HEK293 (cell line): Measurements from ENCODE around the gene TMEM183A.

ENCODE experiments used
- CTCF ChIP-seq: fragments of 450-650 bp; formaldehyde crosslinking; IDR thresholded peaks from 2 replicates; pipeline ENCODE4 v1.5.1; 2016; ENCODE audit warnings: missing biosample characterization, missing genetic modification characterization
- EGR2 ChIP-seq: fragments of 450-650 bp; formaldehyde crosslinking; IDR thresholded peaks from 2 replicates; pipeline ENCODE4 v1.5.1; 2016; ENCODE audit warnings: low read depth, missing biosample characterization, missing genetic modification characterization
- GLI4 ChIP-seq: fragments of 450-650 bp; formaldehyde crosslinking; IDR thresholded peaks from 2 replicates; pipeline ENCODE4 v1.5.1; 2016; ENCODE audit warnings: missing biosample characterization, missing genetic modification characterization
- MZF1 ChIP-seq: fragments of 450-650 bp; formaldehyde crosslinking; IDR thresholded peaks from 2 replicates; pipeline ENCODE4 v1.5.1; 2017; ENCODE audit warnings: missing biosample characterization, missing genetic modification characterization, borderline replicate concordance
- REST ChIP-seq: fragments of 450-650 bp; formaldehyde crosslinking; IDR thresholded peaks from 2 replicates; pipeline ENCODE4 v1.5.1; 2016; ENCODE audit warnings: missing biosample characterization, missing genetic modification characterization
- SETDB1 ChIP-seq: IDR thresholded peaks from one replicate; pipeline ENCODE4 v1.6.1; 2017; ENCODE audit warnings: mild to moderate bottlenecking, low read length, moderate library complexity, mixed read lengths; ENCODE audit not compliant: insufficient read length
- SP2 ChIP-seq: fragments of 450-650 bp; formaldehyde crosslinking; IDR thresholded peaks from 2 replicates; pipeline ENCODE4 v1.5.1; 2016; ENCODE audit warnings: missing biosample characterization, missing genetic modification characterization
- ZBTB11 ChIP-seq: fragments of 450-650 bp; formaldehyde crosslinking; conservative IDR thresholded peaks from 2 replicates; pipeline ENCODE4 v1.5.1; 2016; ENCODE audit warnings: low read depth, missing biosample characterization, missing genetic modification characterization
- ZBTB17 ChIP-seq: fragments of 450-650 bp; formaldehyde crosslinking; IDR thresholded peaks from 2 replicates; pipeline ENCODE4 v1.5.1; 2016; ENCODE audit warnings: missing biosample characterization, missing genetic modification characterization
- ZNF140 ChIP-seq: fragments of 450-650 bp; formaldehyde crosslinking; IDR thresholded peaks from 2 replicates; pipeline ENCODE4 v1.5.1; 2016; ENCODE audit warnings: missing biosample characterization, missing genetic modification characterization
- ZNF585B ChIP-seq: fragments of 450-650 bp; formaldehyde crosslinking; IDR thresholded peaks from 2 replicates; pipeline ENCODE4 v1.5.1; 2016; ENCODE audit warnings: missing biosample characterization, missing genetic modification characterization
- ZNF660 ChIP-seq: fragments of 450-650 bp; IDR thresholded peaks from 2 replicates; pipeline ENCODE4 v1.5.1; 2018; ENCODE audit warnings: missing biosample characterization, mild to moderate bottlenecking, missing genetic modification characterization

- TF ChIP-seq ZNF140 (tag by site-specific recombination) (no peak), REST (tag by site-specific recombination) (no peak), CTCF (tag by site-specific recombination) (no peak), ZNF585B (tag by site-specific recombination) (no peak), SP2 (no peak), ZNF660 (tag by site-specific recombination) (no peak), MZF1 (no peak), SETDB1 (no peak), ZBTB17 (tag by site-specific recombination) (peak; percentile 89), ZBTB11 (tag by site-specific recombination) (no peak), EGR2 (tag by site-specific recombination) (no peak), GLI4 (tag by site-specific recombination) (peak; percentile 91; the same call in 1 of the 2 replicates)
Measured at GRCh38 chr1:203028067-203028783, 21.1 kb downstream of the TMEM183A start.
